Activated B cell treated with CpG ODN at 0.5 μM for 24 hours (primary cell): ENCODE data around the gene LGMN. TPM values are rescaled to one million over a fixed set of nuclear protein-coding genes. Genes with fewer than 3 reads are reported as not detected.

ENCODE experiments used
- ATAC-seq: fragments of 200-7000 bp; cut with Tn5 transposase; one replicate; pipeline ENCODE4 v1.10.0; 2021; ENCODE audit warnings: low read depth, mild to moderate bottlenecking, moderate library complexity
- CTCF ChIA-PET: fragments of 350-600 bp; sonication (Branson Sonifier 250); formaldehyde crosslinking; loops from one replicate; lab custom pipeline; 2021; ENCODE audit warnings: antibody characterized with exemption; lab: Charles Lee
- POLR2A ChIA-PET: fragments of 350-600 bp; sonication (Branson Sonifier 250); formaldehyde crosslinking; loops from one replicate; lab custom pipeline; 2021; ENCODE audit warnings: antibody characterized with exemption; lab: Charles Lee
- DNase-seq: peaks from one replicate; pipeline ENCODE4 v3.0.0; 2022
- H3K27ac Mint-ChIP-seq: one replicate; pipeline ENCODE4 v1.8.0; 2020; ENCODE audit warnings: mixed read lengths
- H3K27me3 Mint-ChIP-seq: one replicate; pipeline ENCODE4 v1.8.0; 2021; ENCODE audit warnings: mixed read lengths
- H3K36me3 Mint-ChIP-seq: one replicate; pipeline ENCODE4 v1.8.0; 2021; ENCODE audit warnings: low read depth, mixed read lengths
- H3K4me1 Mint-ChIP-seq: one replicate; pipeline ENCODE4 v1.8.0; 2021; ENCODE audit warnings: mixed read lengths
- H3K4me3 Mint-ChIP-seq: one replicate; pipeline ENCODE4 v1.8.0; 2020; ENCODE audit warnings: mild to moderate bottlenecking, mixed read lengths
- H3K9me3 Mint-ChIP-seq: one replicate; pipeline ENCODE4 v1.8.0; 2020; ENCODE audit warnings: mixed read lengths
- intact Hi-C: fragments of 100-400 bp; cut with micrococcal nuclease; formaldehyde crosslinking; loops from one replicate; pipeline ENCODE4 v1.15.1; 2024
- total RNA-seq: library from RNA; stranded (reverse); gene quantifications from 2 replicates; pipeline ENCODE4 v1.2.3, GENCODE V29; 2022
- TF ChIP-seq, protein P1 (sequence below): fragments of 200-600 bp; IDR thresholded peaks from one replicate; pipeline ENCODE4 v1.8.0; 2022; ENCODE audit warnings: antibody characterized with exemption, mild to moderate bottlenecking

The LGMN gene
- total RNA-seq, 1 donor from 2014 or later = 11.8 TPM

DNA sequence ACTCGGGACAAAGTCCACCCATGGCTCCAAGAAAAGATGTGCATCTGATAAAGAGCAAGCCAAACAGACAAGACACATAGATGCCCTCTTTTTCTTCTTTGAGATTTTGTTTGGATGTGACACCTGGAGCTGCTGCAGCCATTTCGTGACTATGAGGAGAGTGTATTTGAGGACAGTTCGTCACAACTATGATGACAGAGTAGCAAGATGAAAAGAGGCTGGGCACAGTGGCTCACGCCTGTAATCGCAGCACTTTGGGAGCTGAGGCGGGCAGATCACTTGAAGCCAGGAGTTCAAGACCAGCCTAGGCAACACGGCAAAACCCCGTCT, 21.5 kb downstream of the LGMN start:
- H3K27ac Mint-ChIP-seq = no peak overlapping the region
- H3K4me1 Mint-ChIP-seq = peaks cover 6% of the 10 kb centered on the region
- intact Hi-C loops = no loop called here

GRCh38 chr14:92726135-92726932, 22.1 kb downstream of the LGMN start:
- intact Hi-C loops = no loop called here
- Mint-ChIP-seq H3K4me3 (no peak overlapping the region), H3K9me3 (peaks cover 5% of the 10 kb centered on the region), H3K36me3 (peaks cover 25% of the 10 kb centered on the region), H3K4me1 (peaks cover 6% of the 10 kb centered on the region), H3K27me3 (no peaks in the 10 kb centered on the region), H3K27ac (no peak overlapping the region)
- DNase-seq (no peak), ATAC-seq (no peak)
- ChIA-PET CTCF (no interaction called here), POLR2A (no interaction called here)
- TF ChIP-seq, protein P1, sequence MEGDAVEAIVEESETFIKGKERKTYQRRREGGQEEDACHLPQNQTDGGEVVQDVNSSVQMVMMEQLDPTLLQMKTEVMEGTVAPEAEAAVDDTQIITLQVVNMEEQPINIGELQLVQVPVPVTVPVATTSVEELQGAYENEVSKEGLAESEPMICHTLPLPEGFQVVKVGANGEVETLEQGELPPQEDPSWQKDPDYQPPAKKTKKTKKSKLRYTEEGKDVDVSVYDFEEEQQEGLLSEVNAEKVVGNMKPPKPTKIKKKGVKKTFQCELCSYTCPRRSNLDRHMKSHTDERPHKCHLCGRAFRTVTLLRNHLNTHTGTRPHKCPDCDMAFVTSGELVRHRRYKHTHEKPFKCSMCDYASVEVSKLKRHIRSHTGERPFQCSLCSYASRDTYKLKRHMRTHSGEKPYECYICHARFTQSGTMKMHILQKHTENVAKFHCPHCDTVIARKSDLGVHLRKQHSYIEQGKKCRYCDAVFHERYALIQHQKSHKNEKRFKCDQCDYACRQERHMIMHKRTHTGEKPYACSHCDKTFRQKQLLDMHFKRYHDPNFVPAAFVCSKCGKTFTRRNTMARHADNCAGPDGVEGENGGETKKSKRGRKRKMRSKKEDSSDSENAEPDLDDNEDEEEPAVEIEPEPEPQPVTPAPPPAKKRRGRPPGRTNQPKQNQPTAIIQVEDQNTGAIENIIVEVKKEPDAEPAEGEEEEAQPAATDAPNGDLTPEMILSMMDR = no peak

More for the DNA sequence above, 21.5 kb downstream of the LGMN start:
- TF ChIP-seq, protein P1 = no peak
- Mint-ChIP-seq H3K27me3 (no peaks in the 10 kb centered on the region), H3K36me3 (peaks cover 26% of the 10 kb centered on the region), H3K9me3 (peaks cover 6% of the 10 kb centered on the region), H3K4me3 (no peak overlapping the region)
- no peak for ATAC-seq
- ChIA-PET POLR2A (no interaction called here), CTCF (no interaction called here)
- no peak for DNase-seq

- H3K4me3 Mint-ChIP-seq = no peak overlapping the region
- H3K36me3 Mint-ChIP-seq = peaks cover 17% of the 10 kb centered on the region
- DNase-seq (no peak), ATAC-seq (no peak)
- H3K9me3 Mint-ChIP-seq = peaks cover 5% of the 10 kb centered on the region
- POLR2A ChIA-PET = no interaction called here
- intact Hi-C loops = no loop called here
- TF ChIP-seq, protein P1 = no peak
- H3K27ac Mint-ChIP-seq = no peak overlapping the region
- H3K4me1 Mint-ChIP-seq = peaks cover 6% of the 10 kb centered on the region
- CTCF ChIA-PET = no interaction called here
- H3K27me3 Mint-ChIP-seq = no peaks in the 10 kb centered on the region
Observed at GRCh38 chr14:92724516-92725340, 23.7 kb downstream of the LGMN start.

DNA sequence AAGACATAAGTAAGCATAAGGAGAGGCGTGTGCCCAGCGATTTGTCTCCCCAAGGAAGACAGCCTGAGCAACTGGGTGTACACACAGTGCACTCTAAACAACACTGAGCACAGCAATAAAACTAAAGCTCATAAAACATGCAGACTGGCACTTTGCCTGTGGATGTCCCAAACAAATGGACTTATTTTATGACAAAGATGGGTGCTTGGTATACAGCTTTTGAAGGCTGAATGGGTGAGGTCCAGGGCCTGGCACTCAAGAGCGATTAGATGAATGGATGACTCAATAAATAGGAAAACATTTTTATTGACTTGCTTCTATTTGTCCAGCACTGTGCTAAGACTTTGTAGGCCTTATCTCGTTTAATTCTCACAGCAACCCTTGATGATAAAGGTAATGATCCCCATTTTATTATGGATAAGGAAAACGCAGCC, 28.5 kb downstream of the LGMN start:
- CTCF ChIA-PET = no interaction called here
- POLR2A ChIA-PET = interaction anchor here (0.6 kb wide), 1 partner anchor 11 kb away, joined by 3 read pairs; no protein-coding TSS in a partner anchor
- ATAC-seq (no peak), DNase-seq (no peak)
- Mint-ChIP-seq H3K27ac (no peak overlapping the region), H3K27me3 (no peaks in the 10 kb centered on the region), H3K4me3 (no peak overlapping the region), H3K9me3 (no peaks in the 10 kb centered on the region), H3K36me3 (peaks cover 21% of the 10 kb centered on the region), H3K4me1 (no peaks in the 10 kb centered on the region)
- TF ChIP-seq, protein P1 = no peak
- intact Hi-C loops = no loop called here

GRCh38 chr14:92719421-92719820, 29.0 kb downstream of the LGMN start:
- H3K27ac Mint-ChIP-seq = no peak overlapping the region
- ATAC-seq (no peak), DNase-seq (no peak)
- intact Hi-C loops = no loop called here
- POLR2A ChIA-PET = interaction anchor here (0.6 kb wide), 1 partner anchor 11 kb away, joined by 3 read pairs; no protein-coding TSS in a partner anchor
- CTCF ChIA-PET = no interaction called here
- no peaks in the 10 kb centered on the region for H3K9me3 Mint-ChIP-seq
- TF ChIP-seq, protein P1 = no peak
- H3K4me1 Mint-ChIP-seq = no peaks in the 10 kb centered on the region
- no peaks in the 10 kb centered on the region for H3K27me3 Mint-ChIP-seq
- peaks cover 22% of the 10 kb centered on the region for H3K36me3 Mint-ChIP-seq
- no peak overlapping the region for H3K4me3 Mint-ChIP-seq
